CD4-positive, alpha-beta T cell treated with Interleukin-6 at 100 ng/mL for 8 hours (primary cell): Measurements from ENCODE around the gene DSEL.

ENCODE experiments used
- DNase-seq: peaks from one replicate; pipeline ENCODE4 v3.0.0-alpha.2; 2020; ENCODE audit warnings: mixed read lengths, low spot score

The DSEL gene

GRCh38 chr18:67516539-67517443 lies at the start of gene DSEL:
Gene DSEL, minus strand, starts transcription at chr18:67516720. Its CDS starts 2,112 bp downstream, at chr18:67514608.
- DNase-seq, result peak; percentile 97

GRCh38 chr18:67553437-67553836 lies 36.9 kb upstream of the DSEL start:
- DNase-seq, result no peak

- DNase-seq, result no peak
Measured at GRCh38 chr18:67550872-67551520, 34.5 kb upstream of the DSEL start.

GRCh38 chr18:67549946-67550345 lies 33.4 kb upstream of the DSEL start:
- no peak for DNase-seq

- DNase-seq, result no peak
Measured at GRCh38 chr18:67545681-67546080, 29.2 kb upstream of the DSEL start.

- DNase-seq, result no peak
Measured at GRCh38 chr18:67540559-67540958, 24.0 kb upstream of the DSEL start.

- no peak for DNase-seq
Measured at GRCh38 chr18:67531929-67532328, 15.4 kb upstream of the DSEL start.

GRCh38 chr18:67525328-67526099 lies 9.0 kb upstream of the DSEL start:
- no peak for DNase-seq

DNA sequence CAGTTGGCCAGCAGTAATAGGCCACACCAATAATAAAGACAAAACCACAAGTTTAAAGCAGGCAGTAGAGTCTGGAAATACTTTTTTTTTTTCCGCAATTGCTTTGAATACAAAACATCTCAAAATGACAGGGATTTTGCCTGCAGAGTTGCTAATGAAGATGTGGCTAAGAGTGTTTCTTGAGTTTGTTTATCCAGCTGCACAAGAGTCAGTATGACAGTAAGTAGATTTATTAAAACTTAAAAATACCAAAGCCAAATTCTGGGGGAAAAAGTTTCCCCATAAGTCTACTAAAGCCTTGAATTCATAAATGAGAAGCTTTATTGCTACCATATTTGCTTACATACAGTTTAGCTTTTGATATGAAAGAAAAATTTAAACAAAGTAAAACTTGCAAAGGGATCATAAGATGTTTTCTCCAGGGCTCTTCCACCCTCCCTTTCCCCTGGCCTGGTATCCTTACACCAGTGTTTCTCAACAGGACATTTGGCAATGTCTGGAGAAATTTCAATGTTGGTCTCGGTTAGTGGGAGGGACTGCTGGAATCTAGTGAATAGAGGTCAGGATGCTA lies 3.9 kb upstream of the DSEL start:
- DNase-seq, result no peak

DNA sequence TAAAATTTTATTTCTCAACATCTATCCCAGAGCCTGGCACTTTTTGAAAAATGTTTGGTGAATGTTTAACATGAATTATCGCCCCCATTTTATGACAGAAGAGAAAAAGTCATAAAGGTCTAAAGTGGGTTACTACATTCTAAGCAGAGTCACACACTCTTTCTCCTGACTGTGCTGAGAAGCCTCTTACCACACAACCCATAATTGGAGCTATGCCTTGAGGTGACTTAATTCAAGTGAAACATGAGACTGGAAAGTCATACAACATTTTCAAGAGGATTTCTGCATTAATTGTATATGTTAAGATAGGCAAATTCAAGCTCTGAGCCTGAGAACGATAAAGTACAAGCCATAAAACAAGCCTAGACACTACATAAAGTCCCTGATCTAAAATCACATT lies 3.1 kb upstream of the DSEL start:
- no peak for DNase-seq

GRCh38 chr18:67518566-67518965 lies 2.0 kb upstream of the DSEL start:
- DNase-seq, result no peak

DNA sequence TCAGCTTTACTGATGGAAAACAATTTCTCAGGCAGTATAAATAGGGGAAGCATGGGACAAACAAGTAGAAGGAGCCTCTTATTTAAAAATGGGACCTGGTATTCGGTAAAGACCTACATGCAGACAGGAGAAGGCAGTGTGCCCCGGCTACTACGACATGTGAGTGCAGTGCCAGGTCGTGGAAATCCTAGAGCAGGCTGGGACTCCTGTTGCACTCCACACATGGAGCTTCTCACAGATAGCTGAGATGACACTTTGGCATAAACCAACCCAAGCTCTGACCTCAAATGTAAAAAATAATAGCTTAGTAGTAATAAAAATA lies 885 bp upstream of the DSEL start:
- DNase-seq, result no peak

- DNase-seq, result peak; percentile 56
Measured at GRCh38 chr18:67515942-67516538, 480 bp downstream of the DSEL start.

DNA sequence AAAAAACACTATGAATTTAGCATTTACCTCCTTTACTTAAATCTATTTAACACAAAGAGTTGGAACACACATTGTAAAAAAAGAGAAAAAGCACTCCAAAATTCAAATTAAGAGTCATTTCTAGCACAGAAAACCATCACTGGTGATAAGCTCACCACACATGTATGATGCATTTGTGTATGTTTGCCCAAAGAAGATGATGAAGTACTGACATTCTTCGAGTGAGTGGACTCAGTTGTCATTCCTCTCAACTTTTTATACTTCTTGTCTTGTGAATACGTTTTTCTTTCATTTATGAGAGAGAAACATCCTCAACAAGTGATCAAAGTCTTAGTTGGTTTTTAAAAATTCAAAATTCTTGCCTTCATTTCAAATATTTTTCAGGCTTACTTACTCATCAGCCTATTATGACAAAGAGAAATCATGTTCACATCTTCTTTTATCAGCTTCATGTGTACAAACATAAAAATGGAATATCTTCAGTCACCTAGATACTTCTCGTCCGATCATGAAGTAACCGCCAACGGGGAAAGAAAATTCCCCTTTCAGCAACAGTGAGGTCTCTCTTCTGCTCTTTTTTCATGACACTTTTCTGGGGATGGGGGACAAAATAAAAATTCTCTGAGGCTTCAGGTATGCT lies 1.5 kb downstream of the DSEL start:
- no peak for DNase-seq

DNA sequence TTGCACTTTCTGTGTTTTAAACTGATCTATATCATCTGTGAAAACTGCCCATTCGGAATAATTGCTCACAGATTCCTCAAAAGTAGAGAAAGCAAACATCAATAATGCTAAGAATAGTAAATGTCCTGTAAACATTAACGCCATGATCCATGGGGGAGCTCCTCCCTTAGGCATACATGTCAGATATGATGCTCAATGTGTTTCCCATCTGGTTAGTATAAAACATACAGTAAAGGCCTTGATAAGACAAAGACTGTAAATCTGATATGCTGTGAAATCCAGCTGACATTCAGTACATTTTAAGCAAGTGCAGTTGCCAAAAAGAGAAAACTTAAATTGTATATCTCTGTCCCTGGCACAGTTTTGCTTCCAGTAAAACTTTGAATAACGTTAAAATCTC lies 2.1 kb downstream of the DSEL start:
- no peak for DNase-seq

DNA sequence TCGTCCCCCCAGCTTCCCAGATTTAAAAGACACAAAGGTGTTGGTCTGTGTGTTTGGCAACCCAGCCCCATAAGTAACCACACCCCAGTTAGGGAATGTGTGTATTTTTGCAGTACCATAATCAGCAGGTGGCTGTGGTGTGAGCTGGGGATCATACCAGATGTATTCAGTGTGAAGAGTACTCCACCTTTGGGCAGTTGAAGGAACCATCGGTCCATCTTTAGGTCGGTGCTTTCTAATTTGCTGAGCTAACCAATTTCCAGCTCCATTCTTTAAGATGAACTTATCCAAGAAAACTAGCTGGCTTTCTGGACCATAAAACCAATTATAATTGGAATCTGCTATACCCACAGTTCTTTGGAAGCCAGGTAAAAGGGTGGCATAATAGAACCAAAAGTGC lies 3.2 kb downstream of the DSEL start:
- DNase-seq, result no peak

DNA sequence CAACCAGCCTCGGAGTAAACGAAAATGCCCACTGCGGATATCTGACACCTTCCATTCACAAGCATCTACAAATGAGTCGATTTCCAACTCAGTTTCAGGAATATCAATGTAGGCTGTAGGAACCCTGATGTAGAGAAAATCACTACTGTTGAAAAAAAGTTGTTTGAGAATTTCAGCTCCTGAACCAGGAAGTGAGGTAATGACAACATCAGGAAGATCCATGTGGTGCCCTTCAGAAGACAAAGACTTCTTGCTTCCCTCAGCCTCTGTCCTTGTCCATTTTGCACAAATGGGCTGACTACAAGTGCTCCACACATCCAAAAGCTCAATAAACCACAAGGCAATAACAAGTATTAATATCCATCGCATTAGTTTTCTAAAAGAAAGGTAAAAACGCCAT lies 4.7 kb downstream of the DSEL start:
- DNase-seq, result no peak

DNA sequence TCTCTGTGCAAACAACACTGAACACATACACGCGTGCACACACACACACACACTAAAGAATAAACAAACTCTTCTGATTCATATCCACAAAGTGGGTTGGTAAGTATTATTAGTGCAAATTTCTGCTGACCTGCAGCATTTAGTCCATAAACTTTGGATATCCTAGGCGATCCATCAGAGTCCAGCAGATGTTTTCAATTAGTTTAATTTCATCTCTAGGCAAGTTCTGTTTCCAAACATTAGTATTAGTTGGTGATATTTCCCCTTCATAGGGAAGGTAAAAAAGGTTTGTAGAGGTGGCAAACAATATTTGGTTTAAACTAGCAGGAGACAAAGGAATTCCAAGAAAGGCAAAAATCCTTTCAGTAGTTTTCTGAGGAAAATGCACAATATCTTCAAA lies 5.7 kb downstream of the DSEL start:
- no peak for DNase-seq

GRCh38 chr18:67509741-67510391 lies 6.7 kb downstream of the DSEL start:
- no peak for DNase-seq

DNA sequence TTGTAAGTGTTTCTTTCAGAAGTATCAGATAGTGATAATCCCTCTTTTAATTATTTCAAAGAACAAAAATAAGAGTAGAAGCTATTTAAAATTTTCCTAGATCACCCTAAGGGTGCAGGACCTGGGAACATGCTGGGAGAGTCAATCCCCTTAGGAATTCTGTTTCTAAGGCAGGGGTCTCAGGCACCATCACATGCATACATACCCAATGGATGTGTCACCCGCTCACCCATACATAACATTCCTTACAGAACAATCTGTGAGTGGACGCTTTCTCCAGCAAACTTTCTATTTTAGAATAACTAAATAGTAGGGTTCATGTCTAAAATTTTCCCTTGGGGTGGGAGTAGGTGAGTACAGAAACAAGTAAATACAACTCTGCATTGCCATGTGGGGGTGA lies 8.4 kb downstream of the DSEL start:
- no peak for DNase-seq

- DNase-seq, result no peak
Measured at GRCh38 chr18:67504739-67505138, 11.8 kb downstream of the DSEL start.
